ENCODE results near the gene COX19.

Gene COX19

DNA sequence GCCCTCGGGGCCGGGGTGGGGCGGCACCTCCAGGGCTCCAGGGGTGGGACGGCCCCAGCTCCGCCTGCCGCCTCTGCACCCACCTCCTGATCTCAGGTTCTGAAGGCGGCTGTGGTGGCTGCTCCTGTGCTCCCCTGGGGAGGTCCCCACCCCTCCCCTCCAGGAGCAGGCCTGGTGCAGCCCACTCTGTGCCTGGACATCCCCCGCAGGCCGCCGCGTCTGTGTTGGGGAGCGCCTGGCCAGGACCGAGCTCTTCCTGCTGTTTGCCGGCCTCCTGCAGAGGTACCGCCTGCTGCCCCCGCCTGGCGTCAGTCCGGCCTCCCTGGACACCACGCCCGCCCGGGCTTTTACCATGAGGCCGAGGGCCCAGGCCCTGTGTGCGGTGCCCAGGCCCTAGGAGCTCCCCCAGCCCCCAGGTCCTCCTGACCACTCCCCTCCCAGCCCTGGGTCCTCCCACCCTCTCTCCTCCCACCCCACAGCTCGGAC lies 13.1 kb upstream of the COX19 start:
- H3K4me3 ChIP-seq (ENCODE audit: low read depth, low read length), result peak overlapping the region; percentile 28
- H3K4me1 ChIP-seq, result peaks cover 17% of the 10 kb centered on the region
- no peaks in the 10 kb centered on the region for H3K9me3 ChIP-seq
- TF ChIP-seq, protein P1, sequence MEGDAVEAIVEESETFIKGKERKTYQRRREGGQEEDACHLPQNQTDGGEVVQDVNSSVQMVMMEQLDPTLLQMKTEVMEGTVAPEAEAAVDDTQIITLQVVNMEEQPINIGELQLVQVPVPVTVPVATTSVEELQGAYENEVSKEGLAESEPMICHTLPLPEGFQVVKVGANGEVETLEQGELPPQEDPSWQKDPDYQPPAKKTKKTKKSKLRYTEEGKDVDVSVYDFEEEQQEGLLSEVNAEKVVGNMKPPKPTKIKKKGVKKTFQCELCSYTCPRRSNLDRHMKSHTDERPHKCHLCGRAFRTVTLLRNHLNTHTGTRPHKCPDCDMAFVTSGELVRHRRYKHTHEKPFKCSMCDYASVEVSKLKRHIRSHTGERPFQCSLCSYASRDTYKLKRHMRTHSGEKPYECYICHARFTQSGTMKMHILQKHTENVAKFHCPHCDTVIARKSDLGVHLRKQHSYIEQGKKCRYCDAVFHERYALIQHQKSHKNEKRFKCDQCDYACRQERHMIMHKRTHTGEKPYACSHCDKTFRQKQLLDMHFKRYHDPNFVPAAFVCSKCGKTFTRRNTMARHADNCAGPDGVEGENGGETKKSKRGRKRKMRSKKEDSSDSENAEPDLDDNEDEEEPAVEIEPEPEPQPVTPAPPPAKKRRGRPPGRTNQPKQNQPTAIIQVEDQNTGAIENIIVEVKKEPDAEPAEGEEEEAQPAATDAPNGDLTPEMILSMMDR (IDR thresholded peaks at IDR 0.05; ENCODE audit: low read depth, low read length), result no peak
- H3K36me3 ChIP-seq, result no peaks in the 10 kb centered on the region
- peak; percentile 61 for DNase-seq
- H3K27me3 ChIP-seq, result no peaks in the 10 kb centered on the region

DNA sequence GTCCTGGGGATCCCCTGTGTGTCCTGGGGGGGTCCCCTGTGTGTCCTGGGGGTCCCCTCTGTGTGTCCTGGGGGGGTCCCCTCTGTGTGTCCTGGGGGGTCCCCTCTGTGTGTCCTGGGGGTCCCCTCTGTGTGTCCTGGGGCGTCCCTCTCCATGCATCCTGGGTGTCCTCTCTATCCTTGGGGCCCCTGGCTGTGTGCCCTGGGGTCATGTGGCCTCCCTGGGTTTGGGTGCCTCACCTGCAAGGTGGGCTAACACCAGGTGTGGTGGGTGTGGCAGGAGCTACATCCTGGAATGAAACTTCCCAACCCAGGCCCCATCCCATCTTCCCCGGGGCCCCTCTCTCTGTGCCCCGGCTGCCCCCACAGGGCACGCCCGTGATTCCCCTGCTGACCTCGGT lies 12.6 kb upstream of the COX19 start:
- peaks cover 15% of the 10 kb centered on the region for H3K4me1 ChIP-seq
- no peaks in the 10 kb centered on the region for H3K9me3 ChIP-seq
- no peak for DNase-seq
- no peaks in the 10 kb centered on the region for H3K36me3 ChIP-seq
- TF ChIP-seq, protein P1 (IDR thresholded peaks at IDR 0.05; ENCODE audit: low read depth, low read length), result no peak
- no peak overlapping the region for H3K4me3 ChIP-seq (ENCODE audit: low read depth, low read length)
- no peaks in the 10 kb centered on the region for H3K27me3 ChIP-seq

DNA sequence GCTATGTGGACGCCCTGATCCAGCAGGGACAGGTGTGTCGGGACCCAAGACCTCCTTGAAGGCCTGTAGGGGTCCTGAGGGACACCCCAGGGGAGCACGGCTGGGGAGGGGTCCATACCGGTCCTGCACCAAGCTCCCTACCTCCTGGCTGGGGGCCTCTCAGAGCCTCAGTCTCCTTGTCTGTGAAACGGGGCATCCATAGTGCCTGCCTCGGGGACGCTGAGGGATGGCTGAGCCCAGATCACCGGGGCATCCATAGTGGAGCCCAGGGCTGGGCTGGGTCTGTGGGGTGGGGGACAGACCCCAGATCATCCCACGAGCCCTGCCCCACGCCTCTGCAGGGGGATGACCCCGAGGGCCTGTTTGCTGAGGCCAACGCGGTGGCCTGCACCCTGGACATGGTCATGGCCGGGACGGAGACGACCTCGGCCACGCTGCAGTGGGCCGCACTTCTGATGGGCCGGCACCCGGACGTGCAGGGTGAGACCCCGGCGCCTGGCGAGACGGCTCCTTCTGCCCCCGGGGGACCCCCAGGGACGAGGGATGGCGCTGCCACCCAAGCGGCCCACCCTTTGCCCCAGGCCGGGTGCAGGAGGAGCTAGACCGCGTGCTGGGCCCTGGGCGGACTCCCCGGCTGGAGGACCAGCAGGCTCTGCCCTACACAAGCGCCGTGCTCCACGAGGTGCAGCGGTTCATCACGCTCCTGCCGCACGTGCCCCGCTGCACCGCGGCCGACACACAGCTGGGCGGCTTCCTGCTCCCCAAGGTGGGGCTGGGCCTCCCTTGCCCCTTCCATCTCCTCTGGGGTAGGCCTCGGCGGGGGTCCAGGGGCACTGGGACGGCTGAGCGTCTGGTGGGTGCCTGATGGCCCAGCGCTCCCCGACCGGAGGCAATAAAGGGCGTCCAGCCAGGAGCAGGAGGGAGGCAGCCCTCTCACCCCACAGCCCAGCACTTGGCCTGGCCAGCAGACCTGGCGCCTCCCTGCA lies 11.7 kb upstream of the COX19 start:
- no peak for DNase-seq
- Histone ChIP-seq H3K4me3 (ENCODE audit: low read depth, low read length) (no peak overlapping the region), H3K9me3 (no peaks in the 10 kb centered on the region), H3K36me3 (no peaks in the 10 kb centered on the region), H3K4me1 (peaks cover 15% of the 10 kb centered on the region), H3K27me3 (no peaks in the 10 kb centered on the region)
- TF ChIP-seq, protein P1 (IDR thresholded peaks at IDR 0.05; ENCODE audit: low read depth, low read length), result no peak

DNA sequence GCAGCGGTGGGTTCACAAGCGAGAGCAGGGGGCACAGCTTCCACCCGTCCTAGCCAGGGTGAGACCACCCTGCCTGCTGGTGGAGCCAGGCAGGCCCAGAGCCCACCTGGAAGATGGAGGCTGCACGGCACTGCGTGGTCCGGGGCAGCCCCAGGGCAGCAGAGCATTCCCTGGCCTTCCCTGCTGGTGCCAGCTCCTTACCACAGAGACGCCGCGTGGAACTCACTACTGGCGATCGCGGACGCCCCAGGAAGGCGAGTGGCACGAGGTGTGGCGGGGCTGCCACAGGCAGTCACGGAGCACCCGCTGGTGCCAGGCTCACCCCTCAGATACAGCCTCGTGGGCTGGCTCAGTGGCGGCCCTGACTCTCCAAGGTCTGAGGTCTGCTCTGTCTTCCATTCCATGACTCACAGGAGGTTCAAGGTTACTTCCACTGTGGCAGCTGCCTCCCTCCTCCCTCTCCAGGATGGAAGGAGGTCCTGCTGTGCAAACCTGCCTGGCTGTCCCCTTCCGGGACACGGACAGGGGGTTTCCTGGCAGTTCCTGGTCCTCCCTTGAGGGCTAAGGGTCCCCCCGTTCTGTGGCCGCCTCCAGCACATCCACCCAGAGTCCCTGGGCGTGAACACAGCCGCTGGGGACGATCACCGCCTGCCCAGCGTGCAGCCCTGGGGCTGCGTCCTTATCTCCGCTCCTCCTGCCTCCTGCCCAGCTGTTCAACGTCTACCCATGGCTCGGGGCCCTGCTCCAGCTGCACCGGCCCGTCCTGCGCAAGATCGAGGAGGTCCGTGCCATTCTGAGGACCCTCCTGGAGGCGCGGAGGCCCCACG lies 10.8 kb upstream of the COX19 start:
- no peak overlapping the region for H3K4me3 ChIP-seq (ENCODE audit: low read depth, low read length)
- no peaks in the 10 kb centered on the region for H3K36me3 ChIP-seq
- peak; percentile 74 for DNase-seq
- no peaks in the 10 kb centered on the region for H3K27me3 ChIP-seq
- no peaks in the 10 kb centered on the region for H3K9me3 ChIP-seq
- H3K4me1 ChIP-seq, result peaks cover 15% of the 10 kb centered on the region
- TF ChIP-seq, protein P1 (IDR thresholded peaks at IDR 0.05; ENCODE audit: low read depth, low read length), result no peak

DNA sequence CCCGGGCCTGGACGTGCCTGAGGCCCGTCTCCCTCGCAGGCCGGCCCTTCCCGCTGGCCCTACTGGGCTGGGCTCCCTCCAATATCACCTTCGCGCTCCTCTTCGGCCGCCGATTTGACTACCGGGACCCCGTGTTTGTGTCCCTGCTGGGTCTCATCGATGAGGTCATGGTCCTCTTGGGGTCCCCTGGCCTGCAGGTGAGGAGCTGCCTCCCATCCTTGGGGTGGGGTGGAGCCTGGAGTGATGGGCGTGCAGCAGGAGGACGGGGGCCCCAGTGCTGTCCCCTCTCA lies 9.7 kb upstream of the COX19 start:
- Histone ChIP-seq H3K4me3 (ENCODE audit: low read depth, low read length) (no peak overlapping the region), H3K9me3 (no peaks in the 10 kb centered on the region), H3K4me1 (peaks cover 18% of the 10 kb centered on the region), H3K27me3 (no peaks in the 10 kb centered on the region), H3K36me3 (no peaks in the 10 kb centered on the region)
- TF ChIP-seq, protein P1 (IDR thresholded peaks at IDR 0.05; ENCODE audit: low read depth, low read length), result no peak
- no peak for DNase-seq
